Naive thymus-derived CD8-positive, alpha-beta T cell (primary cell): ENCODE results near the gene MRPL41. TPM values are rescaled to one million over a fixed set of nuclear protein-coding genes. Genes with fewer than 3 reads are reported as not detected.
A peak's percentile ranks its signal among the peaks of the same experiment; 100 is the strongest.

Source experiments
- ATAC-seq, 2 donors: fragments of 150-1000 bp; cut with Tn5 transposase in 1 of 2; sonication (Bioruptor Pico), chemical (Tn5 transposase) in 1 of 2; 1 replicate in 1 of 2; 2 replicates in 1 of 2; pipeline ENCODE4 v1.10.0; 2021; ENCODE audit warnings: mild to moderate bottlenecking in 2 of 2, moderate library complexity in 2 of 2
- POLR2A ChIA-PET: fragments of 350-600 bp; sonication (Branson Sonifier 250); formaldehyde crosslinking; loops from one replicate; lab custom pipeline; 2021; ENCODE audit warnings: antibody characterized with exemption; lab: Charles Lee
- DNase-seq, 10 donors: peaks; one replicate each; pipeline versions ENCODE4 v3.0.0 to v3.0.0-alpha.2; 2020 to 2022
- H3K27ac Mint-ChIP-seq, 10 donors: one replicate each; pipeline ENCODE4 v1.8.0; 2020 to 2022; ENCODE audit warnings: mild to moderate bottlenecking in 10 of 10, mixed read lengths in 10 of 10, moderate library complexity in 4 of 10, inconsistent platforms in 1 of 10
- H3K27me3 Mint-ChIP-seq, 5 donors: one replicate each; pipeline ENCODE4 v1.8.0; 2021 to 2022; ENCODE audit warnings: mixed read lengths in 5 of 5
- H3K36me3 Mint-ChIP-seq, 3 donors: one replicate each; pipeline ENCODE4 v1.8.0; 2020 to 2022; ENCODE audit warnings: mixed read lengths in 3 of 3, mild to moderate bottlenecking in 2 of 3, inconsistent platforms in 1 of 3
- H3K4me1 Mint-ChIP-seq, 4 donors: one replicate each; pipeline ENCODE4 v1.8.0; 2021 to 2022; ENCODE audit warnings: mixed read lengths in 4 of 4
- H3K4me3 Mint-ChIP-seq, 10 donors: one replicate each; pipeline ENCODE4 v1.8.0; 2020 to 2022; ENCODE audit warnings: mild to moderate bottlenecking in 10 of 10, mixed read lengths in 10 of 10, moderate library complexity in 6 of 10, inconsistent platforms in 1 of 10
- H3K9me3 Mint-ChIP-seq, 9 donors: one replicate each; pipeline ENCODE4 v1.8.0; 2020 to 2022; ENCODE audit warnings: mixed read lengths in 9 of 9, mild to moderate bottlenecking in 3 of 9, inconsistent platforms in 1 of 9, moderate library complexity in 1 of 9
- polyA plus RNA-seq, 3 donors: library from polyadenylated mRNA; unstranded; fragments of 300-500 nt; fragmentation: Illumina TruSeq; gene quantifications; one replicate each; pipeline ENCODE4 v1.2.3, GENCODE V29; 2021
- total RNA-seq, 8 experiments: library from RNA in 2 of 8; stranded (reverse) in 2 of 8; gene quantifications; one replicate each; pipeline ENCODE4 v1.2.3 and lab custom pipeline; 2021 to 2026

Gene MRPL41
- total and polyA plus RNA-seq, 5 experiments from 2014 or later, result 36.7 to 104 (median 46.5) TPM

- peaks cover 12 to 20% (median 15%) of the 10 kb centered on the region in 4 donors for H3K4me1 Mint-ChIP-seq
Observed at GRCh38 chr9:137581361-137582285, 29.9 kb downstream of the MRPL41 start.

DNA sequence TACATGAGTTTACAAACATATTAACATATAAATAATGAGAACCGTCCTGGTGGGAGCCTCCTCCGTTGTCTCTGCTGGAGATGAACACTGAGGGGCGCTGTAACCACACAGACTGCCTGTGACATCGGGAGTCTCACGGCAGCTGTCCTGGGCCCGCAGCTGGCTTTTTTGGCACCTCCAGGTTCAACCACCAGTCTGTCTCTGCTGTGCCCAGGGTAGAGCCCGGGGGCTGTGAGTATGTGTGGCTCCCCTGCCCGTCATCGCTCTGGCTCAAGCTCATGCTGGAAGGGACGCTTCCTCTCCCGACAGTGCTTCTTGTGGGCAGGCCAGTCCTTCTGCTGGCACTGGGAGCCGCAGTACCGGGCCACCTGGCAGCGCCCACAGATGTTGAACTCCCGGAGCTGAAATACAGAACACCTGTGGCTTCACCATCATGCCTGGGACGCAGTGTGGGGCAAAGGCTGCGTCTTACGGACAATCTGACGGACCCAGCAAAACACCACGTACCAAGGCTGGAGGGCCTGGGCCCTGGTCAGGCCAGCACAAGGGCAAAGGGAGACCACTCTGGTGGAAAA, 30.7 kb downstream of the MRPL41 start:
- H3K4me3 Mint-ChIP-seq, result no peak overlapping the region
- H3K27me3 Mint-ChIP-seq, result no peaks in the 10 kb centered on the region
- no peak for DNase-seq
- H3K4me1 Mint-ChIP-seq, result peaks cover 7 to 13% (median 9%) of the 10 kb centered on the region in 4 donors
- H3K9me3 Mint-ChIP-seq, result no peaks in the 10 kb centered on the region
- peaks cover 0 to 23% (median 3%) of the 10 kb centered on the region in 3 donors for H3K36me3 Mint-ChIP-seq
- peak overlapping the region in 1 of 10 donors; percentile 32 for H3K27ac Mint-ChIP-seq
- no peak for ATAC-seq
- POLR2A ChIA-PET, result interaction anchor here (1.2 kb wide), 1 partner anchor 23 kb away, joined by 3 read pairs; the partner anchor contains the start of gene ARRDC1

More at GRCh38 chr9:137581361-137582285, 29.9 kb downstream of the MRPL41 start:
- Mint-ChIP-seq H3K27me3 (no peaks in the 10 kb centered on the region), H3K27ac (peak overlapping the region in 1 of 10 donors; percentile 59), H3K9me3 (no peaks in the 10 kb centered on the region), H3K4me3 (peak overlapping the region in 1 of 10 donors; percentile 8), H3K36me3 (peaks cover 0 to 18% (median 3%) of the 10 kb centered on the region in 3 donors)
- POLR2A ChIA-PET, result interaction anchor here (1.2 to 1.7 kb wide), 2 partner anchors 24 to 26 kb away, joined by 3 to 4 read pairs; partner anchors contain the start of gene ARRDC1
- ATAC-seq (no peak), DNase-seq (no peak)

GRCh38 chr9:137583347-137583746, 31.7 kb downstream of the MRPL41 start:
- H3K36me3 Mint-ChIP-seq, result peaks cover 0 to 31% (median 3%) of the 10 kb centered on the region in 3 donors

DNA sequence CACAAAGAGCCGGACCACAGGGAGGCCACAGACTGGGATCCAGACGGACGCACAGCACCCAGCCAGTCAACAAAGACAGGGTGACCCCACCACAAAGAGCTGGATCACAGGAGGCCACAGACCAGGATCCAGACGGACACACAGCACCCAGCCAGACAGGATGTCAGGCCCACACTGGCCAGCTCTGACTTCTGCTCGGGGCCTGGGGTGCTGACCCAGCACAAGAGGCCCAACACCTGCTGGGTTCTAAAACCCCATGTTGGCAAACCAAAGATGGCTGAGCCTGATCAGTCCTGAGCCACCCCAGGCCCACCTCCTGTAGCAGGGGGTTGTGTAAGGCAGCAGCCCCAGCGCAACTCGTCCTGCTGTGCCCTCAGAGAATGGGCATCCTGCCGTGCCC, 32.3 kb downstream of the MRPL41 start:
- DNase-seq (no peak), ATAC-seq (no peak)
- Mint-ChIP-seq H3K27me3 (no peaks in the 10 kb centered on the region), H3K4me1 (peaks cover 4 to 17% (median 9%) of the 10 kb centered on the region in 4 donors), H3K4me3 (no peak overlapping the region), H3K9me3 (no peaks in the 10 kb centered on the region), H3K36me3 (peaks cover 0 to 31% (median 3%) of the 10 kb centered on the region in 3 donors), H3K27ac (no peak overlapping the region)
- POLR2A ChIA-PET, result interaction anchor here (1.4 kb wide), 1 partner anchor 32 kb away, joined by 3 read pairs; the partner anchor contains the start of gene MRPL41

More at GRCh38 chr9:137583347-137583746, 31.7 kb downstream of the MRPL41 start:
- POLR2A ChIA-PET, result no interaction called here
- Mint-ChIP-seq H3K27ac (peak overlapping the region in 1 of 10 donors; percentile 62), H3K4me3 (peak overlapping the region in 1 of 10 donors; percentile 22), H3K4me1 (peaks cover 4 to 12% (median 9%) of the 10 kb centered on the region in 4 donors), H3K9me3 (no peaks in the 10 kb centered on the region), H3K27me3 (no peaks in the 10 kb centered on the region)
- ATAC-seq (no peak), DNase-seq (no peak)

DNA sequence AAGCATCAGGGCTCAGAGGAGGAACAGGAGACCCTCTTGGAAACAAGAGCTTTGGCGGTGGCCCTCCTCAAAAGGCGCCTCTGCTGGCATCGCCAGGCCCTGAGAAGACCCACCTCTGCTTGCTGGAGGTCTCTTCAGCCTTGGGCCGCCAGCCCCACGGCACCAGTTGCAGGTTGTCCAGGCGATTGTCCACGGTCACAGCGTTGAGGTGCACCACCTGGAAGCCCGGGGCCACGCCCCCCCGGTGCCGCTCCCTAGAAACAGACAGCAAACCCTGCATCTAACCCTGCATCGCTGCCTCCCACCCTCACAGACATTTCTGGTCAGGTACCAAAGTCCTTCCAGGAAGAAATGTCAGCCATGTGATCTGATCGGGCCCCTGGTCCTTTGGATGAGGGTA, 35.2 kb downstream of the MRPL41 start:
- Mint-ChIP-seq H3K27me3 (no peaks in the 10 kb centered on the region), H3K9me3 (no peaks in the 10 kb centered on the region), H3K4me3 (no peak overlapping the region), H3K36me3 (peaks cover 0 to 27% (median 3%) of the 10 kb centered on the region in 3 donors), H3K4me1 (peaks cover 10 to 26% (median 12%) of the 10 kb centered on the region in 4 donors), H3K27ac (no peak overlapping the region)
- ATAC-seq (no peak), DNase-seq (no peak)
- POLR2A ChIA-PET, result no interaction called here

DNA sequence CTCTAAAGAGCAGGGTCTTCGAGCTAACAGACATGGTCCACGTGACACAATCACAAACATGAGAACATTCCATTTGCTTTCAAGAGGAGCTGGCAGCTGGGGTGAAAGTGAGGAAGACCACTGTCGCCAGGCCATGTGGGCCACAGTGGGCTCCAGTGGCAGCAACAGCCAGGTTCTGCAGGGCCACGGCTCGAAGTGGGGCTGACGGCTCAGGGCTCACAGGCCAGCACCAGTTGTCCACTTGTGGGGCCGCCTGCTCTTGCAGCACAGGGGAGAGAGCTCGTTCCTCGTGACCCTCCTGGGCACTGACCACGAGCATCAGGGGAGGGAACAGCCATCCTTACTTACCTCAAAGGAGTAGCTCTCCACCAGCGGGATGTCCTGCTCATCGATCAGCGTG, 36.6 kb downstream of the MRPL41 start:
- no peaks in the 10 kb centered on the region for H3K27me3 Mint-ChIP-seq
- no peaks in the 10 kb centered on the region for H3K9me3 Mint-ChIP-seq
- POLR2A ChIA-PET, result interaction anchor here (0.8 to 1.5 kb wide), 5 partner anchors 9 to 37 kb away, joined by 3 to 5 read pairs (median 4); partner anchors contain the start of genes ARRDC1, EHMT1 and MRPL41

DNA sequence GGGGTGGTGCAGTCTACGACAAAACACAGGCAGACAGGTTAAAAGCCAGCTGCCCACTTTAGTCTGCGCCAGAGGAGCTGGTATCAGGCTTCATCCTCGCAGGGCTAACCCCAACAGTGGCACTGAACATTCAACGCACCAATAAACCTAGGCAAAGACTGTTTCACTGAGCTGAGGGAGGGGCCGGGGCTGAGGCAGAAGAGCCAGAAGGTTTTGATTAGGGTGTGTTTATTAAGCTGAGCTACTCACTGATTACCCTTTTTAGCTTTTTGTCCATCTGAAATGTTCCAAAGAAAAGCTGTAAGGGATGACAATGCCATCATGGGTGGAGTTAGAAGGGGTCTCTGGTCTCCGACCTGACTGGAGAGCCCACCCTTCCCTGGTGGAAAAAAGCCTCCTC, 37.2 kb downstream of the MRPL41 start:
- H3K27ac Mint-ChIP-seq, result peak overlapping the region in 1 of 10 donors; percentile 20
- peaks cover 8 to 26% (median 12%) of the 10 kb centered on the region in 4 donors for H3K4me1 Mint-ChIP-seq
- DNase-seq, result no peak
- POLR2A ChIA-PET, result interaction anchor here (0.8 to 1.5 kb wide), 5 partner anchors 9 to 37 kb away, joined by 3 to 5 read pairs (median 4); partner anchors contain the start of genes ARRDC1, EHMT1 and MRPL41
- ATAC-seq, result no peak
- no peaks in the 10 kb centered on the region for H3K9me3 Mint-ChIP-seq
- H3K4me3 Mint-ChIP-seq, result peak overlapping the region; percentile 45 to 91 (median 84)
- H3K36me3 Mint-ChIP-seq, result peaks cover 0 to 21% (median 3%) of the 10 kb centered on the region in 3 donors
- H3K27me3 Mint-ChIP-seq, result no peaks in the 10 kb centered on the region

More for the DNA sequence above, 36.6 kb downstream of the MRPL41 start:
- Mint-ChIP-seq H3K27ac (peak overlapping the region in 1 of 10 donors; percentile 44), H3K4me3 (peak overlapping the region; percentile 13 to 91 (median 78)), H3K36me3 (peaks cover 0 to 21% (median 3%) of the 10 kb centered on the region in 3 donors), H3K4me1 (peaks cover 9 to 26% (median 12%) of the 10 kb centered on the region in 4 donors)
- no peak for ATAC-seq
- DNase-seq, result no peak

DNA sequence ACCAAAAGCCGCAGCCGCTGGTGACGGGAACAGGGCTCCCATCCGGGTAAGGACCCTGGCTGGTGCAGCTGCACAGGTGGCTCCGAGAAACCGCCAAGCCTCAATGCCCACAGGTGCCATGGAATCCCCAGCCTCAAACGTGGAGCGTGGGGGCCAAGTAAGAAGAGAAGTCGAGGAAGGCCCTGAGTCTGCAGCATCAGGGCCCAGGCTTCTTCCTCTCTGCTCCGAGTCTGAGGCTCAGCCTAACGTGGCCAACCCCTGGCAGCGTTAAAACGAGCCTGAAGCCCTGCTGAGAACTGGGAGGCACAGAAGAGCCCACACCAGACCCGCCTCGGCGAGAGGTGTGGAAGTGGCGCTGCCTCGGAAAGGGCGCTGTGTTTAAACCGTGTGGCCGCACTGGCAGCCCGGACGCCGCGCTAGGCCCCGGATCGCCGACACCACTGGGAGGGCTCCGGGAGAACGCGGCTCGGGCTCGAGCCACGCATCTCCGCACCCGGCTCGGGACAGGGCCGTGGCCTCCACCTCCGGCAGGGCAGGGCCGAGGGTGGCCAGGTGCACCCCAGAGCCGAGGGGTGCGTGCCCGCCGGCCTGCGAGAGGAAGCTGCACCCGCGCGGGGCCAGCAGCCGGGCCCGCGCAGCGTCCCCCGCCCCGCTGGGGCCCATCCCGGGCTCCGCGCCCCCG, 37.9 kb downstream of the MRPL41 start:
- Mint-ChIP-seq H3K27me3 (no peaks in the 10 kb centered on the region), H3K4me1 (peaks cover 8 to 26% (median 12%) of the 10 kb centered on the region in 4 donors), H3K36me3 (peaks cover 0 to 21% (median 3%) of the 10 kb centered on the region in 3 donors), H3K4me3 (peak overlapping the region; percentile 77 to 91 (median 84)), H3K9me3 (no peaks in the 10 kb centered on the region), H3K27ac (peak overlapping the region in 7 of 10 donors; percentile 27 to 87 (median 79))
- POLR2A ChIA-PET, result interaction anchor here (1.2 to 2.4 kb wide), 4 partner anchors 11 to 38 kb away, joined by 4 to 10 read pairs (median 7); partner anchors contain the start of genes DPH7, EHMT1 and MRPL41
- DNase-seq (peak in 1 of 10 donors; percentile 24), ATAC-seq (peak in 1 of 2 donors; percentile 4)

DNA sequence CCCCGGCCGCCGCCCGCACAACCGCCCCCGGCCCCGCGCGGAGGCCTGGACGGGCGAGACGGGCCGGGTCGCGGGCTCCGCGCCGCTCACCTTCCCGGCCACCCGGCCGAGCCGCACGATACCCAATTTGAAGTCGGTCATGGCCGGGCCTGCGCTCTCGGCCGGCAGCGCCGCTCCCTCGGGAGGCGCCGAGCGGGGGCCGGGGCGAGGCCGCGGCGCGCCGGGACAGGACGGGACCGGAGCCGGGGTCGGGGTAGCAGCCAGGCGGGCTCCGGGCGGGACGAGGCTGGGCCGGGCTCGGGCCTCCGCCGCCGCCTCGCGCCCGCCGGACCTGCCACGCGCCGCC, 38.4 kb downstream of the MRPL41 start:
- H3K27ac Mint-ChIP-seq, result no peak overlapping the region
- H3K27me3 Mint-ChIP-seq, result no peaks in the 10 kb centered on the region
- DNase-seq (no peak), ATAC-seq (peak in 1 of 2 donors; percentile 31)
- H3K4me3 Mint-ChIP-seq, result peak overlapping the region in 1 of 10 donors; percentile 91
- H3K9me3 Mint-ChIP-seq, result no peaks in the 10 kb centered on the region
- peaks cover 0 to 21% (median 3%) of the 10 kb centered on the region in 3 donors for H3K36me3 Mint-ChIP-seq
- H3K4me1 Mint-ChIP-seq, result peaks cover 8 to 26% (median 12%) of the 10 kb centered on the region in 4 donors
- POLR2A ChIA-PET, result interaction anchor here (1.0 to 2.4 kb wide), 7 partner anchors 10 to 38 kb away, joined by 3 to 10 read pairs (median 4); partner anchors contain the start of genes ARRDC1, DPH7, EHMT1 and MRPL41

- Mint-ChIP-seq H3K9me3 (no peaks in the 10 kb centered on the region), H3K4me3 (peak within 1 kb of the TSS; percentile 91 to 97 (median 94)), H3K27ac (peak within 1 kb of the TSS in 9 of 10 donors; percentile 79 to 94 (median 92)), H3K36me3 (peaks cover 0 to 21% (median 3%) of the 10 kb centered on the region in 3 donors), H3K4me1 (peaks cover 8 to 26% (median 12%) of the 10 kb centered on the region in 4 donors), H3K27me3 (no peaks in the 10 kb centered on the region)
- DNase-seq (peak; percentile 83 to 96 (median 90)), ATAC-seq (peak; percentile 95 to 97)
- POLR2A ChIA-PET, result interaction anchor here (1.0 to 2.4 kb wide), 8 partner anchors 9 to 39 kb away, joined by 3 to 10 read pairs (median 4); partner anchors contain the start of genes ARRDC1, DPH7, EHMT1 and MRPL41
Observed at GRCh38 chr9:137590469-137591383, 39.0 kb downstream of the MRPL41 start, which contains the start of gene ZMYND19. TSS of gene ZMYND19 (minus strand) at chr9:137590512. CDS start at chr9:137590263, 249 bp downstream.
